RWPE2 (cell line): ENCODE measurements around the gene SLC39A1.

ENCODE experiments used
- ATAC-seq: fragments of 200-7000 bp; cut with Tn5 transposase; 3 replicates; pipeline ENCODE4 v1.9.1; 2021; ENCODE audit warnings: low read depth
- DNase-seq: peaks from one replicate; pipeline ENCODE4 v3.0.0-alpha.2; 2020; ENCODE audit warnings: low spot score
- H3K27ac ChIP-seq: fragments of 450-650 bp; 2 replicates; pipeline ENCODE4 v1.5.1; 2017; ENCODE audit warnings: mild to moderate bottlenecking; ENCODE audit not compliant: poor library complexity, severe bottlenecking
- H3K27me3 ChIP-seq: fragments of 250-450 bp; sonication (Bioruptor Pico); 2 replicates; pipeline ENCODE4 v1.5.1; 2021; ENCODE audit warnings: mild to moderate bottlenecking, moderate library complexity; ENCODE audit not compliant: insufficient read depth, poor library complexity, severe bottlenecking
- H3K36me3 ChIP-seq: fragments of 250-450 bp; sonication (Bioruptor Pico); 2 replicates; pipeline ENCODE4 v1.5.1; 2020; ENCODE audit warnings: low read depth, mild to moderate bottlenecking, moderate library complexity
- H3K4me1 ChIP-seq: fragments of 250-450 bp; sonication (Bioruptor Pico); 2 replicates; pipeline ENCODE4 v1.5.1; 2021; ENCODE audit warnings: mild to moderate bottlenecking, moderate library complexity; ENCODE audit not compliant: insufficient read depth, poor library complexity, severe bottlenecking
- H3K4me3 ChIP-seq: fragments of 250-450 bp; sonication (Bioruptor Pico); 2 replicates; pipeline ENCODE4 v1.5.1; 2021; ENCODE audit warnings: mild to moderate bottlenecking, moderate library complexity; ENCODE audit not compliant: severe bottlenecking
- H3K9me3 ChIP-seq: fragments of 250-450 bp; sonication (Bioruptor Pico); 2 replicates; pipeline ENCODE4 v1.5.1; 2021; ENCODE audit warnings: mild to moderate bottlenecking, moderate library complexity; ENCODE audit not compliant: severe bottlenecking
- CTCF ChIP-seq: fragments of 450-650 bp; IDR thresholded peaks from one replicate; pipeline ENCODE4 v1.5.1; 2017; ENCODE audit warnings: mild to moderate bottlenecking, moderate library complexity; ENCODE audit not compliant: poor library complexity, severe bottlenecking

SLC39A1 gene

GRCh38 chr1:153956997-153957715 is 6.2 kb downstream of the SLC39A1 start:
- peak overlapping the region; percentile 66 for H3K27ac ChIP-seq
- H3K27me3 ChIP-seq = no peaks in the 10 kb centered on the region
- H3K36me3 ChIP-seq = peaks cover 35% of the 10 kb centered on the region
- H3K4me1 ChIP-seq = peaks cover 3% of the 10 kb centered on the region
- ATAC-seq (no peak), DNase-seq (no peak)
- H3K4me3 ChIP-seq = peak overlapping the region; percentile 79
- no peak for TF ChIP-seq CTCF
- no peaks in the 10 kb centered on the region for H3K9me3 ChIP-seq

GRCh38 chr1:153954826-153955225 is 8.5 kb downstream of the SLC39A1 start:
- Histone ChIP-seq H3K36me3 (peaks cover 37% of the 10 kb centered on the region), H3K4me1 (peaks cover 3% of the 10 kb centered on the region), H3K9me3 (no peaks in the 10 kb centered on the region), H3K27ac (no peak overlapping the region), H3K4me3 (no peak overlapping the region), H3K27me3 (no peaks in the 10 kb centered on the region)
- no peak for TF ChIP-seq CTCF
- ATAC-seq = no peak
- DNase-seq = no peak

- Histone ChIP-seq H3K27ac (no peak overlapping the region), H3K36me3 (peaks cover 39% of the 10 kb centered on the region), H3K27me3 (no peaks in the 10 kb centered on the region), H3K4me3 (no peak overlapping the region), H3K9me3 (no peaks in the 10 kb centered on the region), H3K4me1 (peaks cover 3% of the 10 kb centered on the region)
- no peak for ATAC-seq
- DNase-seq = no peak
- TF ChIP-seq CTCF = no peak
Measured at GRCh38 chr1:153953859-153954365, 9.4 kb downstream of the SLC39A1 start.

- DNase-seq (peak; percentile 65), ATAC-seq (peak; percentile 67; the same call in 1 of the 3 replicates)
- TF ChIP-seq CTCF = no peak
- no peaks in the 10 kb centered on the region for H3K9me3 ChIP-seq
- no peak overlapping the region for H3K4me3 ChIP-seq
- peaks cover 46% of the 10 kb centered on the region for H3K36me3 ChIP-seq
- no peak overlapping the region for H3K27ac ChIP-seq
- H3K27me3 ChIP-seq = no peaks in the 10 kb centered on the region
- H3K4me1 ChIP-seq = peaks cover 1% of the 10 kb centered on the region
Measured at GRCh38 chr1:153951801-153952200, 11.5 kb downstream of the SLC39A1 start.

- no peaks in the 10 kb centered on the region for H3K27me3 ChIP-seq
- no peaks in the 10 kb centered on the region for H3K4me1 ChIP-seq
- H3K9me3 ChIP-seq = no peaks in the 10 kb centered on the region
- no peak overlapping the region for H3K4me3 ChIP-seq
- peaks cover 46% of the 10 kb centered on the region for H3K36me3 ChIP-seq
- ATAC-seq = no peak
- TF ChIP-seq CTCF = no peak
- no peak for DNase-seq
- H3K27ac ChIP-seq = no peak overlapping the region
Measured at GRCh38 chr1:153951183-153951582, 12.2 kb downstream of the SLC39A1 start.
